Body of pancreas (tissue), 4 donors: ENCODE results near the gene NKAIN2.

Experiments used
- POLR2A ChIP-seq, 3 donors: fragments of 450-650 bp; IDR thresholded peaks; one replicate each; pipeline ENCODE4 v1.6.1; 2016; ENCODE audit warnings: antibody characterized with exemption in 3 of 3, mild to moderate bottlenecking in 2 of 3
- TF ChIP-seq, protein P1 (sequence below), 7 experiments: fragments of 450-650 bp in 4 of 7; fragments of 200-600 bp in 3 of 7; sonication (generic) in 3 of 7; IDR thresholded peaks; one replicate each; pipeline ENCODE4 v1.5.1; 2016 to 2019; ENCODE audit warnings: antibody characterized with exemption in 7 of 7

GRCh38 chr6:124757560-124757959, 953.9 kb downstream of the NKAIN2 start:
- TF ChIP-seq, protein P1, sequence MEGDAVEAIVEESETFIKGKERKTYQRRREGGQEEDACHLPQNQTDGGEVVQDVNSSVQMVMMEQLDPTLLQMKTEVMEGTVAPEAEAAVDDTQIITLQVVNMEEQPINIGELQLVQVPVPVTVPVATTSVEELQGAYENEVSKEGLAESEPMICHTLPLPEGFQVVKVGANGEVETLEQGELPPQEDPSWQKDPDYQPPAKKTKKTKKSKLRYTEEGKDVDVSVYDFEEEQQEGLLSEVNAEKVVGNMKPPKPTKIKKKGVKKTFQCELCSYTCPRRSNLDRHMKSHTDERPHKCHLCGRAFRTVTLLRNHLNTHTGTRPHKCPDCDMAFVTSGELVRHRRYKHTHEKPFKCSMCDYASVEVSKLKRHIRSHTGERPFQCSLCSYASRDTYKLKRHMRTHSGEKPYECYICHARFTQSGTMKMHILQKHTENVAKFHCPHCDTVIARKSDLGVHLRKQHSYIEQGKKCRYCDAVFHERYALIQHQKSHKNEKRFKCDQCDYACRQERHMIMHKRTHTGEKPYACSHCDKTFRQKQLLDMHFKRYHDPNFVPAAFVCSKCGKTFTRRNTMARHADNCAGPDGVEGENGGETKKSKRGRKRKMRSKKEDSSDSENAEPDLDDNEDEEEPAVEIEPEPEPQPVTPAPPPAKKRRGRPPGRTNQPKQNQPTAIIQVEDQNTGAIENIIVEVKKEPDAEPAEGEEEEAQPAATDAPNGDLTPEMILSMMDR (IDR thresholded peaks at IDR 0.05) = no peak
- no peak for TF ChIP-seq POLR2A (IDR thresholded peaks at IDR 0.05)
